GM13976 (cell line): Measurements from ENCODE around the gene KIR3DL1.

ENCODE experiments used
- DNase-seq: peaks from one replicate; pipeline ENCODE4 v3.0.0; 2012; ENCODE audit warnings: low spot score
- in situ Hi-C: fragments of 300-500 bp; cut with MboI; formaldehyde crosslinking; loops from one replicate; pipeline ENCODE4 v1.12.0; 2022; ENCODE audit warnings: low sequenced_read_pairs, mixed read lengths, inconsistent platforms; ENCODE audit not compliant: unreplicated experiment
- TF ChIP-seq, protein P1 (sequence below): IDR thresholded peaks from 2 replicates; pipeline ENCODE4 v1.5.1; 2012; ENCODE audit warnings: borderline replicate concordance, mild to moderate bottlenecking; ENCODE audit not compliant: insufficient read depth; ENCODE audit errors: extremely low read depth, missing control alignments, control extremely low read depth

KIR3DL1 gene

DNA sequence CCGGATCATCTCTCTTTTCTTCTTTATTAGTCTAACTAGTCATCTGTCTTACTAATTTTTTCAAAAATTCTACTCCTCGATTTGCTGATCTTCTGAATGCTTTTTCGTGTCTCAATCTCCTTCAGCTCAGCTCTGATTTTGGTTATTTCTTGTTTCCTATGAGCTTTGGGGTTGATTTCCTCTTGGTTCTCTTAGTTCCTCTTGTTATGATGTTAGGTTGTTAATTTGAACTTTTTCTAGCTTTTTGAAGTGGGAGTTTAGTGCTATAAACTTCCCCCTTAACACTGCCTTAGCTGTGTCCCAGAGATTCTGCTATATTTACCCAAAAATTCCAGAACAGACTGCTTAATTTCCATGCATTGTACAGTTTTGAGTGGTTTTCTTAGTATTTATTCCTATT, 61.2 kb downstream of the KIR3DL1 start:
- TF ChIP-seq, protein P1, sequence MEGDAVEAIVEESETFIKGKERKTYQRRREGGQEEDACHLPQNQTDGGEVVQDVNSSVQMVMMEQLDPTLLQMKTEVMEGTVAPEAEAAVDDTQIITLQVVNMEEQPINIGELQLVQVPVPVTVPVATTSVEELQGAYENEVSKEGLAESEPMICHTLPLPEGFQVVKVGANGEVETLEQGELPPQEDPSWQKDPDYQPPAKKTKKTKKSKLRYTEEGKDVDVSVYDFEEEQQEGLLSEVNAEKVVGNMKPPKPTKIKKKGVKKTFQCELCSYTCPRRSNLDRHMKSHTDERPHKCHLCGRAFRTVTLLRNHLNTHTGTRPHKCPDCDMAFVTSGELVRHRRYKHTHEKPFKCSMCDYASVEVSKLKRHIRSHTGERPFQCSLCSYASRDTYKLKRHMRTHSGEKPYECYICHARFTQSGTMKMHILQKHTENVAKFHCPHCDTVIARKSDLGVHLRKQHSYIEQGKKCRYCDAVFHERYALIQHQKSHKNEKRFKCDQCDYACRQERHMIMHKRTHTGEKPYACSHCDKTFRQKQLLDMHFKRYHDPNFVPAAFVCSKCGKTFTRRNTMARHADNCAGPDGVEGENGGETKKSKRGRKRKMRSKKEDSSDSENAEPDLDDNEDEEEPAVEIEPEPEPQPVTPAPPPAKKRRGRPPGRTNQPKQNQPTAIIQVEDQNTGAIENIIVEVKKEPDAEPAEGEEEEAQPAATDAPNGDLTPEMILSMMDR: no peak
- no peak for DNase-seq
- in situ Hi-C loops: no loop called here
